ENCODE results near the gene SH3PXD2A.
"Not testable (repeated sequence)": the region's sequence is repeated elsewhere in the genome, so short reads cannot be mapped to it uniquely, and the experiment has no call there.

The SH3PXD2A gene

DNA sequence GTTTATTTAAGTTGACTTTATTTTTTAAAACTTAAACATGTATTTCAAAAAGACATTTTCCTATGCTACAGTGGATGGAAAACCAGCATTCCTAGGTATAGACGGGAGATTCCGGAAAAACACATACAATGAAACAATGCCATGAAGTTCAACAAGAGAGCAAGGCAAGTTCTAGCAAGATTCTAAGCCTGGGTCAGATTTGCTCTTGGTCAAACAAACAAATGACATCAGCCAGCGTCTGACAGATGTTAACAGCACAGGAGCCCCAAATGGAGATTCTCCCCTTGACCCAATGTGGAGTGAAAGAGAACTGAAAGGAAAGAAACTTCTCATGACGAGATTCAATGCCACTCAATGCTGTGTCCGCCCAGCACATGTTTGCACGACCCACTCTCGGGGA is 212.0 kb downstream of the SH3PXD2A start:
- DNase-seq, result no peak

DNA sequence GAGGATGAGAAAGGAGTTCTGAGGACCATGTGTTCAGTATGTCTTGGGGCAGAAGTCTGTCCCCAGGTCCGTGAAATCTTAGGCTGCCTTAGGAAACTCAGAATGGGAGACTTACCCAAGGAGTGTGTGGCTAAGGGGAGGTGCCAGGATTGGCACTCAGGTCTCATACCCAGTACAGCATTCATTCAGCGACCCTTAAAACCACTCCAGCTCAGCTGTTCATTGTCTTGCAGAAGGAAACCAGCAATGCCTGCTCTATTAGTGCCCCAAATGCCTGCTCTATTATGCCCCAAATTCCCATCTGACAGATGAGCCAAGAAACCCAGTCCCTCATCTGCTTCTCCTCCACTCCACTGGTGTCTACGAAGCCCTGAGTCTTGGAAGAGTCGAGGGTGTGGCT is 214.1 kb downstream of the SH3PXD2A start:
- no peak for DNase-seq

DNA sequence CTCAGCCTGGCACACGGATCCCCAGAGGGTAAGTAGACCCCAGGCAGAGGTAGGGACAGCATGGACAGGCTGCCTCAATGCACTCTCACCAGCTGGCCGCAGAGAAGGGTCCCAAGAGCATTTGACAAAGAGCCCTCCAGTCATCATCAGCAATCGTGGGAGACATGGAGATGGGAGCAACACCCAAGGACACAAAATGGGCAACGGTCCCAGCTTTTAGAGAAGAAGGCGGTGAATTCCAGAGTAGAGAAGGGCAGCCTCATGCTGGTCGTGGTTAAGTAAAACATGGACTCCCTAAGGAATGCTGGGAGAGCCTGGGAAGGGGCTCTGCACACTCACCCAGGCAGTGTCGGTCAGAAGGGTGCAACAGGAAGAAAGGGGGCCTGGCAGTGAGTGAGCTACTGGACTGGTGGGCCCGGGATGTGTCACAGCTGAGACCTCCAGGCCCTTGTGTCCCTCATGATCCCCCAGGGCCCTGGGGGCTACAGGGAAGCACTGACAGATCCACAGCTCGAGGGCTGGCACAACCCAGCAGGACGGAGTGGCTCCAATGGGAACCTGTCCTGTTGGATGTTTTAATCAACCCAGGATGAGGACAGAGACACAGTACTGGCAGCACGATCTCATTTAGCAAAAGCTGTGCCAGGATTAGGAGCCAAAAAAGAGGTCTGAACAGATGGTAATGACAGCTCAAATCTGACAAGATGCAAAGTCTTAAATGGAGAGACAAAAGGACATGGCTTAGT is 214.8 kb downstream of the SH3PXD2A start:
- DNase-seq, result no peak

DNA sequence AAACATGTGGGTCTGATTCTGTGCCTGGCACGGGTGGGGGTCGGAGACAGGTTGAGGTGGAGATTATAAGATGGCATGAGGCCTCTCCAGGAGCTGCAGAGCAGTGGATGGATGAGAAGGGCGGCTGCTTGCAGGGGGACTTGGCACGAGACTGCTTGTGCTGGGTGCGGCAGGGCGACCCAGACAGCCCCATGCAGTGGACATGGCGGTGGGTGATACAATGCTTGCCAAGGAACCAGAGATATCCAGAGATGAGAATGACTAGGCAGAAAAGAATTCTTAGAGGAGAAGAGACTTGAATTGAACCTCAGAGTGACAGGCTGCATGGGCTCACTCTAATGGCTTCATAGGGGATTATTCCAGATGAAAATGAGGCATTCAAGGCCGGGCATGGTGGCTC is 216.4 kb downstream of the SH3PXD2A start:
- no peak for DNase-seq

DNA sequence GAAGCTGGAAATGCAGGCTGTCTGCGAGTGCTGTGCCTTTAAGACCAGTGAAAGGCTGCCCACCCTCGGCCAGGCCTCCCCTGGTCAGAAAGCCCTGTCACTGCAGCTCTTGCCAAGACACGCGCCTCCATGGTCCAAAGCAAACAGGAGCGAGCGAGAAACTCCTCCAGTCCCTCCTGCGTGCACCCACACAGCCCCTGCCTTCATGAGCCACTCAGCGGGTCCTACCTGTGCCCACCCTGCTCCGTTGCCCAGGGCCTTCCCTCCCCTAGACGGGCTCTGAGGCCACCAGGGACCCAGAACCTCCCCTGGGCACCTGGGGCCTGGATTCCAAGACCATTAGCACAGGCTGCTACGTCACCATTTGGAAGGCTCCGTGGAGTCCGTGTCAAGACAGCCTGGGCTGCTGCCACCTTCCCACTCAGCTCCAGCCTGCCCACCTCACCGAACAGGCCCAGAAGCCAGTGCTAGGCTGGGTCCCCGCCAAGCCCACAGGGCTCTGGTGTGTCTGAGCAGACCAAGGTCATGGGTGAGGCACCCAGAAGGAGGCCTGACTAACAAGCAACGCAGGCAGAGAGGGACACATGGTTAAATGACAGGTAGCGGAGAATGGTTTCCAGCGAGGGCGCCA is 217.3 kb downstream of the SH3PXD2A start:
- DNase-seq, result no peak

DNA sequence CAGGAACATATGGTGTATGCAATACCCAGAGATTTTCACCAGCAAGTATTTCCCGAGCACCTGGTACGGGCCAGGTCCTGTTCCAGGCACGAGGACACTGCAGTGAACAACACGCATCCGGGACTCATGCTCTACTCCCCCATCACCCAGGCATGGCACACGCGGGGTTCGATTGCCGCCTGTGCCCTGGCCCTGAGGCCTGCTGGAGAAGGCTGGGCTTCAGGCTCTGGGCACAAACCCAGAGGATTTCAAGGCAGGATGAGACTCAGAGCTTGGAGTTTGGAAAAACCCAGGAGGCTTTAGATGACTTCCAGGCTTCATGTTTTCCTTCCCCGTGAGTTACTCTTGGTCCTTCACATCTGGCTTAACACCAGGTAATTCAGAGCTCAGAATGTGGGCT is 218.4 kb downstream of the SH3PXD2A start:
- no peak for DNase-seq

DNA sequence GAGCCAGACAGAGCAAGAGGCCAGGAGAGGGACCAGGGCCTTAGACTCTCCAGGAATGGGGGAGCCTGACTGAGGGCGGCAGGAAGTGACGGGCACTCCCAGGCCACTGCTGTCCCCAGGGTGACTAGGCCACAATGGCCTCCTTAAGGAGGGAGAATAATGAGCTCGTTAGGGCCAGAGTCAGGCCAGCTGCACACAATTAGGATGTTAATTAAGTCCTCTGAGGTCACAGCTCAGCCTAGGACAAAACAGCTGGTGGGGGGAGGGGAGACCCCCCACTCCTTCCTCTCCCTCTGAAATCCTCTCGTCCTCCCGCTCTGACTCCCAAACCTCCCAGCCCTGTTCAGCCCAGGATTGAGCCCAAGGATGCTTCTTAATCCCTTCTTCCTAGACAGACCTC is 218.9 kb downstream of the SH3PXD2A start:
- DNase-seq, result no peak

DNA sequence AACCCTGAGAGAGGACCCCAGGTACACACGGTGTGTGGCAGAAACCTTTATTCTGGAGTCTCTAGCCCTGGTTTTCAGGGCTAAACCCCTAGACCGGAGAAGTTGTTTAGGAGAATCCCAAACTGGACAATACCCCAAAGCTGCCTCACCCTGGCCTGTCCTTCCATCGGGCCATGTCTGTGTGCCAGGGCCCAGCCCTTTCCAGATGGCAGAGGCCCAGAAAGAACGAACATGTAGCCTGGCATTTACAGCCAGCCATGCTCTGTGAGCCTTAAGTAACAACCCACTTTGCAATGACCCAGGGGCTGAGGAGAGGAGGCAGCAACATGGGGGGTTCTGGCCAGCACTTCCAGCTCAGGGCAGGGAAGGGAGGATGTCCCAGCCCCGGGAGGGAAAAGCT is 219.8 kb downstream of the SH3PXD2A start:
- DNase-seq, result no peak

DNA sequence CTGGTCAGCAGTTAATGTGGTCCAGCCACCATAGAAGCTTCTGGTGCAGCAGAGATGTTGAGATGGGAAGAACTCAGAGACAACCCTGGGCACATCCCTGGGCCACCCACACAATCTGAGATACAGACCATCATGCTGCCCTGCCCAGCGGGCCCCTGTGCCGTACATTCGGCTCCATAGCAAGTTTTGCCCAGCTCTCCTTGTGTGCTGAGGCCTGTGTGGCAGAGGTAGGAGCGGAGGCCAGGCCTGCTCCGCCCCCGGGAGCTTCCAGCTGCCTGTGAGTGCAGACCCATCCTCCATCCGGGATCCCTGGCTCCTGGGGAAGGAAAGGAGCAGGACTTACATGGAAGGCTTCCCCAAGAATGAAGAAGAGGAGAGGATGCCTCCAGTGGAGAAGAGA is 221.5 kb downstream of the SH3PXD2A start:
- no peak for DNase-seq

DNA sequence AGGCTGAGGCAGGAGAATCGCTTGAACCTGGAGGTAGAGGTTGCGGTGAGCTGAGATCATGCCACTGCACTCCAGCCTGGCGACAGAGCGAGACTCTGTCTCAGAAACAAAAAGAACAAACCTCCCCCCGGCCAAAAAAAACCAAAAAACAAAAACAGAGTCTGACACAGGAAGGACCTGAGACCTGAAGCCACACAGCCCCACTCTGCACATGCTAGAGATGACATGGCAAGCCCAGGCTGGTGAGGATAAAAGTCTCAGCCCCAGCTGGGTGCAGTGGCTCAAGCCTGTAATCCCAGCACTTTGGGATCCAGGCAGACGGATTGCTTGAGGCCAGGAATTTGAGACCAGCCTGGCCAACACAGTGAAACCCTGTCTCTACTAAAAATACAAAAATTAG is 222.5 kb downstream of the SH3PXD2A start:
- DNase-seq, result not testable (repeated sequence)

DNA sequence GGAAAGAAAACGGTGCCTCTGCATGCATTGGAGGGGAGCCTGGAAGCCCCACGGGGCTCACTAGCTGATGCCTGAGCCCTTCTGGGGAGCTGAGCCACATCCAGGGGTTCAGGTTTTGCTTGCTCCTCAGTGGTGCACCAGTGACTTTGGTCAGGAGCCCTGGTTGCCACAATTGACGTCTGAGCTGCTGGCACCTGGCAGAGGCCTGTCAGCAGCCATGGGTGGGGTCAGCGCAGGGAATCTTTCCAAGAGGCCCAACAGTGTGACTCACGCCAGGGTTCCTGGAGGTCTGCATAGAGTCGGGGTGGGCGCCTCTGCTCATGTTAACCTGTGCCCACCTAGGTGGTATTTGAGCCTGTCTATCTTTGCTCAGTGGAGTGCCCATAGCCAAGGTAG is 223.1 kb downstream of the SH3PXD2A start:
- DNase-seq, result no peak

DNA sequence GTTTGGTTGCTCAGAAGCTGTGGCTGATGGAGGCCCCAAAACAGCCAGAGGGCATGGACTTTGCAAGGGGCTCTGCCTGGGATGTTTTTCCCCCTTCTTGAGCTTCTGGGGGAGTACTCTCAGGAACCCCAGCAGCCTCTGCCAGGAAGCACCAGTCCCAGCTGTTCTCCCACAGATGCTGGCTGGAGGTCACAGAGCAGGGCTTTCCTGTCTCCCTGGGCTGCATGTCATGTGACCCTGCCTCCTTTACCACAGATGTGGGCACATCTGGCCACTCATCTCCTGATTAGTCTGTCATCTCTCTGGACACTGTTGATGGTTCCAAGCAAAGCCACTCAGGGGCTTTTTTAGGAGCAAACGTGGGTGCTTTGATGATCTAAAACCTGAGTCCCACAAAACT is 225.2 kb downstream of the SH3PXD2A start:
- DNase-seq, result no peak

DNA sequence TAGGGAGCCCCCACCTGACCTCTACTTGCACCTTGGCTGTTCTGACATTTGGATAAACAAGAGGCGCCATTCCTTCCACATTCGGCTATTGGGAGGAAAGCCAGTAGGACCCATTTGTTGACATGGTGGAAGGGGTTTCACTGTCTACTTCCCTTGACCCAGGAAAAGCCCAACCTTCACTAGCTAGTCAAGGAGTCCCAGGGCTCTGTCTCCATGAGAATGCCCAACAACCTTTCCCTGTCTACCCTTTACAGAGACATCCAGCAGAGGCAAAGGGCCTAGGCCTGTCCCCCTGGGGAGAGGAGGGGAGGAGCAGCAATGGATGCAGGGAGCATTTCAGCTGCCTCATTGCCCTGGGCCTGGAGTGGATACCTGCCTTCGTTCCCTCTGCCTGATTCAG is 225.8 kb downstream of the SH3PXD2A start:
- DNase-seq, result no peak

DNA sequence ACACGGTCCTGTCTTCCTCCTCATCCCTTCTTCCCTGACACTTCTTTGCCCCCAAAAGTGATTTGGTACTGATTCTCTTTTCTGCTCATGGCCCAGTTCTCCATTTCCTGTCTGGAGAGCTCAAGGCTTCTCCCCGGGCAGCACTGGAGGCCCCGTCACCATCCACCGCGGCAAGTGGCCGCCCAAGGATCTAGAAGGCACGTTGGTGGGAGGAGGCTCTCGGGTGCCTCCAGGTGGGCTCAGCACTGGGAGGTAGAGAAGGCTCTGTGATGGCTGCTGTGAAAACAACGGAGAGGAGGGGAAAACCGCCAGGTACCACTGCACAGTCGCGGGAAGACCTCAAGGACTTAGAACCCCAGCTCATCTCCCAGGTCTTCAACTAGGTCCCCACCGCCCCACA is 227.5 kb downstream of the SH3PXD2A start:
- DNase-seq, result no peak

DNA sequence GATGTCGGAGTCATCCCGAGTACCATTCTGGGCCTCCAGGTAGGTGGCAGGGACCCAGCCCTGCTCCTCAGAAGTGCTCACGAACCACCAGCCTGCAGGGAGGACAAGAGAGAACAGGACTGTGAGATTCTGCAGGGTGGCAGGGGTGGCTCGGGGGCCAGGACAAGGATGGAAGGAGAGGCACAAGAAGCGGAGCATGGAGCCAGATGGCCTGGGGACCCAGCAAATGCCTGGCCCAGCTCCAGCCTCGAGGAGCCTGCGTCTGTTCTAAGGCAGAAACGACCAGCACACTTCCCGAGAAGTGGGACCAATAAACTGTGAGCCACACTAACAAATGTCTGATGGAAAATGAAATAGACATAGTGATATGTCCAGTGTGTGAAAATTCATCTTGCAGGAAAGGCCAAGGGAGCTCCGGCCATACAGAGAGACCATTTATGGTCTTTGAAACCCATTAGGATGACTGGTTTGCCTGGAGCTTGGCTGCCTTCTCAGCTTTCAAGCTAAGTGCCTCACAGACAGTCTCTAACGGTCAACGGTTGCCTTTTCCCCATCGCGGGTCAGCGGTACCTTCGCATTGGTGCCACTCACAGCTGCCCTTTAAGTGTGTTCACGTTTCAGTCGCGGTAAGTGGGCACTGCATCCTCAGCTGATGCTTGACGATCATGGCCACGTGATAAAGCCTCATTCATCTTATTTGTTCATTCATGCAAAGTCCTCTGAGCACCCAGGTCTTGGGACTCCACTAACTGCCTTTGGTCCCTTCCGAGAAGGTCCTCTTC is 228.1 kb downstream of the SH3PXD2A start:
- DNase-seq, result no peak

DNA sequence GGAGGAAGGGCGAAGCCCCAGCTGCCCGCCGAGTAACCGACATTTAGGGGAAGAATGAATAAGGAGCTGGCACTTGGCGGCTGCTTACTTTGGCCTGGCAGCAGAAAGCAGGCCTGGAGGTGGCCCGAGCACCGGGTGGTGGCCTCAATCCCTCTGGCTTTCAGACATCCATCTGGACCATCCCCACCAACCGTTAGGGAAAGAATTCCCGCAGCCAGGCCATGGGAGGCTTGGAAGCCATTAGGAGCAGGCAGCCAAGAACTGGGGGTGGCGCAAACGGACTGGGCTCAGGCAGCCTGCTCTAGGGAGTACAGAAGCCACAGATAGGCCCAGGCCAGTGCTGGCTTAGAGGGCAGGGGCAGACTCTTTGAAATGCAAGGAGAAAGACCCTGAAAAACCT is 229.2 kb downstream of the SH3PXD2A start:
- no peak for DNase-seq

DNA sequence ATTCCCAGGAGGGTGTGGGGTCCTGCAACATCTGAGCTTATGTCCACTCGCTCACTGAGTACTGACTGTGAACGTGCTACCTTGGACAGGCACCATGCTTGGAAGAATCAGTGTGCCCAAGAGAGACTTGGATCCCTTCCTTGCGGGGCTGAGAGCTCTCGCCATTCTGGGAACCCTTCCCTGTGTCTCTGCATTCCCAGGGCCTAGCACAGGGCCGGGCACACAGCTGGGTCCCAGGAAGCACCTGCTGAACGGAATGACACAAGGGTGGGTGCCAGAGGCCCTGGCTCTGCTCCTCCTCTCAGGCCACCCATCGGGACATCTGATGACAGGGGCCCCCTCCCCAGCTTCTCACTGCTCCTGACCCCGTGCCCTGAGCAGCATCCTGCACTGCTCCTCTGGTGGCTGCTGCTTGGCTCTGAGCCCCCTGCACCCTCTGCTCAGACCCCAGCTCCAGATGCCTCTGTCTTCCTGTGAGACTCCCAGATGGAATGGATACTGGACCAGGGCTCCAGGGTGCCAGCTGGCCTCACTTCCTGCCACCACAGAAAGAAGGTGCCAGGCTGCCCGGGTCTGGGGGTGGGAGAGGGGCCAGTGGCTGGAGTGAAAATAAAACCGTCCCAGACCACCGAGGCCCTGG is 232.3 kb downstream of the SH3PXD2A start:
- no peak for DNase-seq

DNA sequence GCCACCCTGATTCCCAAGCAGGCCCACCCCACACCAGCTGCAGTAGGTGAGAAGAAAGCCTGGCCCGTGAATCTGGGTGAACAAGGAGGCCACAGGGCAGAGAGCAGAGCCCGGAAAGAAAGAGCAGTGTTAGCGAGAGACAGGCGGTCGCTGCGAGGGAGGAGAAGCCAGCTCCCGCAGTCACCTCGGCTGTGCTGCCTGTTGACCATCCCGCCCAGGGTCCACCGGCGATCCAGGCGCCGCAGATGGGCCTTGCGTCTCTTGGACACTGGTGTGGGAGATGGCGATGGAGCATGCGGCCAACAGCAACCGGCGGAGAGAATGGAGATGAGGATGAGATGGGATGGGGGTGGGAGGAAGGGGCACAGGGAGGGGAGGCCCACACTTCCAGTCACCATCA is 233.1 kb downstream of the SH3PXD2A start:
- DNase-seq, result no peak

DNA sequence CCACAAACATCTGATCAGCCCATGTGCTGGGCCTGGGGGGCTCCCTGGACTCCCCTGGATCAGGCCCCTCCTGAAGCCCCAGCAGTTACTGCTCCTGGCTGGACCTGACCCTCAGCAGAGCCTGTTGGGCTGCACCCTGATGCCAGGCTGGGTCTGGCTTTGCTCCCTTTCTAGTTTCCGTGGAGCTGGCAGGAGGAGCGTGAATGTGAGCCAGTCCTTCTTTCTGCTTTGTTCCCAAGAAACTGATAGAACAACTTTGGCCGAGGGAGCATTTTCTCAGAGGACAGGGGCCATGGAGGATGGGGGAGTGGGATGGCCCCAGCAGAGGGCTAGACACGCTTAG is 233.6 kb downstream of the SH3PXD2A start:
- DNase-seq, result no peak

DNA sequence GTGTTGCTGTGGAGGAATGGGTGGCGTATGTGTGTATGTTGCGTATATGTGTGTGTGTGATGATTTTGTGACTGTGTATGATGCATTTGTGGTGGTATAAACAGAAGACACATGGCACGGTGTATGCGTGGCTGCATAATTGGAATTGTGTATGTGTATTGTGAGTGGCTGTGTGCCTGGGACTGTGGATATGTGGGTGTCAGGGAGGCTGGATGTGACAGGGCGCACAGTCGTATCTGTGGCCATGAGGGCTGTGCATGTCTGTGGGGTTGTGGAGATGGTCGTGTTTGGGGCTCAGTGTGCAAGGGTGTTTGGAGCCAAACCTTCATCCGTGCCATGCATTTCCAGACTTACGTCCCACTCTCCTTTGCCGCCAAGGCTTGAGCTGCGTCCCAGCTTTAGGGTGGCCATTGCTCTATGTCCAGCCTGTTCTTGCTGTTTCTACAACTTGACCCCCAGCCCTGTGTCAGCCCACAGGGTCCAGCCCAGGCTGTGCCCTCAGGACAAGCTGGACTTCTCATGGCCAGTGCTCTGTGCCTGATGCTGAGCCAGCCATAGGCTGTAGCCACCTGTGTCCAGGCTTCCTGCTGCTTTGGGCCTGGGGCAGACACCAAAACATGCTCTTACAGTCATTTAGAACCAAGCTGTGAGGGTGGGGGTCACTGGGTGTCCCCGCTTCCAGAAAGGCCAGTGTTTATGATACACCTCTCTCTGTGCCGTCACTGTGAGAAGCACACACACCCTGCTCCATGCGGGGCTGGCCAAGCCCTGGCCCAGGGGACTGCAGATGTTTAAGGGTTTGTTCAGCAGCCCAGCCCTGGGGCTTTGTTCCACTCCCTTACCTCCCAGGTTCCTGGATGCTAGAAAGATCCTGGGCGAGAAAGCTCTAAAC is 234.2 kb downstream of the SH3PXD2A start:
- no peak for DNase-seq

DNA sequence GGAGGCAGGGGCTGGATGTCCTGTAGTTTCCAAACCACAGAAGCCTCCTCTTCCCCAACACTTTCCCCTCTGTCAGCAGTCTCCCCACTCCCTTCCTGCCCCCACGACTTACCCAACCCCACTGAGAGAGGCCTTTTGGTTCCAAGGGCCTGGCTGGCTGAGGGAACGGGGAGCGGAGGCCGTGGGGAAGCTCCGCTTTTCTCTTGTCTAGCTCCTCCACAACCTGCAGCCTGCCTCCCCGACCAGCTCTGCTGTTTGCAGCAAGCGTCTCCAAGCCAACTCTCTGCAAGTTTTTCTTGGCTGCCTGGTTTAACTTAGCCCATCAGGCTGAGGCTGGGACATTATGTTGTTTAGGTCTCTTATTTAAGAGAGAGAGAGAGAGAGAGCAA is 235.0 kb downstream of the SH3PXD2A start:
- DNase-seq, result no peak
